ENCODE measurements around the gene DIPK2A.
A peak's percentile ranks its signal among the peaks of the same experiment; 100 is the strongest.

DIPK2A gene

DNA sequence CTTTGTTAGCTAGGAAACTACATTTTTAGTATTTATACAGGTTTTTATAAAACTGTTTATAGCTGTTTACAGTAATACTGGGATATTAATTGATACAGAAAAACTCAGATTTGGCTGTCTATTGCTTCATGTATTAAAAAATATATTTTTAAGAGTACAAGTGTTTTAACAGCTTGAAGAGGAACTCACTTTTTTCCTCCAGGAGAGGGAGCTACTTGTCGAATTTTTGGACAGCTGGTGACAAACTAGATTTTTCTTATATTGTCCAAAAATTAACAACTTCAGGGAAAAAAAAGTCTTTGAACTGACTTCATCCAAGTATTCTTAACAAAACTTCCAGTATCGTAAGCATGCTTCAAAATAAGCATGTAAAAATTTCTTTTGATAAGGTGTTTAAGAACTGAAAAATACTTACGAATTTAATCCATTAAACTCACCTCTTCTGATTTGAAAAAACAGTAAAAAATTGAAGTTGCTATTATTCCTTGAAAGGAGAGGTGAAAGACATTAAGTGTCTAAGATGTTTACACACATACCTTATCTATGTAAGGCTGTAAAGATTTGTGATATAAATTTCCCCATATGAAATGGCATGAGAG, 4.0 kb downstream of the DIPK2A start:
- Histone ChIP-seq H3K4me3 (ENCODE audit: low read depth in 1 of 2, low read length in 1 of 2) (no peak overlapping the region), H3K9me3 (no peaks in the 10 kb centered on the region), H3K27ac (no peak overlapping the region), H3K36me3 (no peaks in the 10 kb centered on the region), H3K4me1 (ENCODE audit: control insufficient read depth in 1 of 2, insufficient read depth in 1 of 2, low read depth in 1 of 2, low read length in 1 of 2) (peaks cover 54 to 58% of the 10 kb centered on the region in 2 experiments), H3K27me3 (no peaks in the 10 kb centered on the region)
- TF ChIP-seq, protein P1, sequence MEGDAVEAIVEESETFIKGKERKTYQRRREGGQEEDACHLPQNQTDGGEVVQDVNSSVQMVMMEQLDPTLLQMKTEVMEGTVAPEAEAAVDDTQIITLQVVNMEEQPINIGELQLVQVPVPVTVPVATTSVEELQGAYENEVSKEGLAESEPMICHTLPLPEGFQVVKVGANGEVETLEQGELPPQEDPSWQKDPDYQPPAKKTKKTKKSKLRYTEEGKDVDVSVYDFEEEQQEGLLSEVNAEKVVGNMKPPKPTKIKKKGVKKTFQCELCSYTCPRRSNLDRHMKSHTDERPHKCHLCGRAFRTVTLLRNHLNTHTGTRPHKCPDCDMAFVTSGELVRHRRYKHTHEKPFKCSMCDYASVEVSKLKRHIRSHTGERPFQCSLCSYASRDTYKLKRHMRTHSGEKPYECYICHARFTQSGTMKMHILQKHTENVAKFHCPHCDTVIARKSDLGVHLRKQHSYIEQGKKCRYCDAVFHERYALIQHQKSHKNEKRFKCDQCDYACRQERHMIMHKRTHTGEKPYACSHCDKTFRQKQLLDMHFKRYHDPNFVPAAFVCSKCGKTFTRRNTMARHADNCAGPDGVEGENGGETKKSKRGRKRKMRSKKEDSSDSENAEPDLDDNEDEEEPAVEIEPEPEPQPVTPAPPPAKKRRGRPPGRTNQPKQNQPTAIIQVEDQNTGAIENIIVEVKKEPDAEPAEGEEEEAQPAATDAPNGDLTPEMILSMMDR (IDR thresholded peaks at IDR 0.05): no peak

DNA sequence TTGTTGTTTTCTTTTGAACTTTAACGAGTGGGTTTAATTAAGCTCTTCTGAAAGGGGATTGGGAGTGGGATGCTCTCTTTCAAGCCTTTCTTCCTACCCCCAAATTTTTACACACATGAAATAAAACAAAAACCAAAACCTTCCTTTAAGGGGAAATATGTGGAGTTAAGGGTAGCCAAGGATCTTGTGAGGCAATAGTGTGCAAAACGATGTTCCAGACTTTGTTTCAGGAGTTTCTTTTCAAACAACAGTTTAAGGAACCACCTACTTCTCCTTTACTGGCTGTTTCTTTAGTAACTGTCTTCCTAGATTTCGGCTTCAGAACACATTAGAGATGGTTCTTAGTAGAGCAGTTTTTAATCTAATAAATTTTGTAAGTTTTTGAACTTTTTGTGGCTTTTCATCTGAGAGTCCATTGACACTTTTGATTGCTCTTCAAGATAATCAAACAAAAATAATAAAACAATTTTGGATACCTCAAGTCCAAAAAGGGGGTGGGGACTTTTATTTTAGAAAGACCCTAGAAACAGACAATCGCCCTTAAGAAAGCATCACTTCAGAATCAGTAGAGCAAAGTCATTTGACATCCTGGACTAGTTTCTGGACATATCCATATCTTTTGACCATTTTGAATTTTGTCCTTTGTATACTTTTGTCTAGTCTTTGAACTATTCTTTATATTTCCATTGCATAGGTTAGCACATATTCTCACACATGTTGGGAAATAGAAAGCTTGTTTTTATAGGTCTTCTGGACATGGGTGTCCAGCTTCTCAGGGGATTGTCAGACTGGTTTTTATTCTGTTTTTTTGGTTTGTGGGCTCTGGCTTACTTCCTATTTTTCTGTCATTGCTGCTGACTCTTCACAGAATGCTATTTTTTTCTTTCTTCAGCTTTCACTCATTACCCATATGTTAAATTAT, 6.0 kb downstream of the DIPK2A start:
- no peaks in the 10 kb centered on the region for H3K27me3 ChIP-seq
- TF ChIP-seq, protein P1 (IDR thresholded peaks at IDR 0.05): no peak
- peaks cover 51% of the 10 kb centered on the region in 2 experiments for H3K4me1 ChIP-seq (ENCODE audit: control insufficient read depth in 1 of 2, insufficient read depth in 1 of 2, low read depth in 1 of 2, low read length in 1 of 2)
- H3K9me3 ChIP-seq: no peaks in the 10 kb centered on the region
- peak overlapping the region; percentile 70 for H3K27ac ChIP-seq
- peak overlapping the region; percentile 39 to 40 for H3K4me3 ChIP-seq (ENCODE audit: low read depth in 1 of 2, low read length in 1 of 2)
- H3K36me3 ChIP-seq: no peaks in the 10 kb centered on the region

- H3K27me3 ChIP-seq: no peaks in the 10 kb centered on the region
- peak overlapping the region in 1 of 2 experiments; percentile 39 for H3K4me3 ChIP-seq (ENCODE audit: low read depth in 1 of 2, low read length in 1 of 2)
- no peaks in the 10 kb centered on the region for H3K9me3 ChIP-seq
- H3K4me1 ChIP-seq (ENCODE audit: control insufficient read depth in 1 of 2, insufficient read depth in 1 of 2, low read depth in 1 of 2, low read length in 1 of 2): peaks cover 47 to 50% of the 10 kb centered on the region in 2 experiments
- no peaks in the 10 kb centered on the region for H3K36me3 ChIP-seq
- H3K27ac ChIP-seq: peak overlapping the region; percentile 70
- TF ChIP-seq, protein P1 (IDR thresholded peaks at IDR 0.05): no peak
Observed at GRCh38 chr3:143978263-143978631, 6.6 kb downstream of the DIPK2A start.

DNA sequence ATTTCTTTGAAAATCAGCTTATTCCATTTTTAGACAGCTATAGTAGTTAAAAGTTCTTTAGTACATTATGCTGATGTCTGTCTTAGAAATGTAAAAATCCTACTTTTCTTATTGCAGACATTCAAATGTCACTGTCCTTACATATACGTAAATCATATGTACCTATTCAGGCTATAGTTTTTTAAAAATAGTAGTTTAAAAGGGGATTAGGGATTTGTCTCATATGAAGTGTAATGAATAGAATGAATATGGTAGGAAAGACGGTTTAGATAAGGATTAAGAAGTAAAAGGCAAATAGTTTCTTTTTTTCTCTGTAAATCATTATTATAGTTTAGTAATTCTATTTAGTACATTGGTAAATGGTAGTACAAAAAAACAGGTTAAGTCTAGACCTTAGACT, 7.4 kb downstream of the DIPK2A start:
- Histone ChIP-seq H3K9me3 (no peaks in the 10 kb centered on the region), H3K27me3 (no peaks in the 10 kb centered on the region), H3K4me3 (ENCODE audit: low read depth in 1 of 2, low read length in 1 of 2) (no peak overlapping the region), H3K4me1 (ENCODE audit: control insufficient read depth in 1 of 2, insufficient read depth in 1 of 2, low read depth in 1 of 2, low read length in 1 of 2) (peaks cover 40 to 43% of the 10 kb centered on the region in 2 experiments), H3K36me3 (no peaks in the 10 kb centered on the region), H3K27ac (no peak overlapping the region)
- TF ChIP-seq, protein P1 (IDR thresholded peaks at IDR 0.05): no peak

DNA sequence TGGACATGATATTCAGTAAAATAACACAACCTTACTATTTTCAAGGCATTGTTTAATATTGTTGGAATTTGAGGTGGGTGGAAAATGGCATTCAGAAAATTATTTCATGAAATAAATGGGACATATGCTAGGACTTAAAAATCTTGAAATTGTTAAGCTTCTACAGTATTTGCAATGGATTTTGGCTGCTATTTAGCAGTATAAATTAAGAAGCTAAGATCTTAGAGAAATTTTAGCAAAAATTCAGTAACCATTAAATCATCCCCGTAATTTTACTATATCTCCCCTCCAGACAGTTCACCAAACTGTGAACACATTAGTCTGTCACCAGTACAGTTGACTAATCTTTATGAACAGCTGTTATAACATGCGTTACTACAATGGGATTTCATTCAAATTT, 8.2 kb downstream of the DIPK2A start:
- Histone ChIP-seq H3K27me3 (no peaks in the 10 kb centered on the region), H3K9me3 (no peaks in the 10 kb centered on the region), H3K4me3 (ENCODE audit: low read depth in 1 of 2, low read length in 1 of 2) (no peak overlapping the region), H3K4me1 (ENCODE audit: control insufficient read depth in 1 of 2, insufficient read depth in 1 of 2, low read depth in 1 of 2, low read length in 1 of 2) (peaks cover 32 to 35% of the 10 kb centered on the region in 2 experiments), H3K27ac (no peak overlapping the region), H3K36me3 (no peaks in the 10 kb centered on the region)
- TF ChIP-seq, protein P1 (IDR thresholded peaks at IDR 0.05): no peak

Measured in neutrophil (primary cell).